ENCODE data around the gene KRI1. TPM values are rescaled to one million over a fixed set of nuclear protein-coding genes. Genes with fewer than 3 reads are reported as not detected.

The KRI1 gene
- total and polyA plus RNA-seq, 2 of the 8 experiments (the other 6 are each of a cell fraction or from before 2014, with no cell fraction given) = 14.2 to 45.2 TPM

GRCh38 chr19:10557603-10558197, 8.1 kb downstream of the KRI1 start:
- FAIRE-seq (no peak), DNase-seq (ENCODE audit: low read depth in 1 of 2, low spot score in 2 of 2) (no peak)
- 93% methylated on average over 23 of the region's 33 CpGs; no CpG with 5 or more reads in 1 of the 2 experiments for WGBS, 2 experiments (ENCODE audit: extremely low coverage in 1 of 2, insufficient coverage in 1 of 2, insufficient read length in 1 of 2, insufficient replicate concordance in 2 of 2, low coverage in 1 of 2, low lambda C conversion rate in 2 of 2, missing lambda C conversion rate in 1 of 2)
- no peak overlapping the region for H3K9ac ChIP-seq (replicated peaks in 1 of 4; ENCODE audit: extremely low read depth in 1 of 4, low read depth in 3 of 4, low read length in 3 of 4)
- no peaks in the 10 kb centered on the region for H3K9me3 ChIP-seq (ENCODE audit: insufficient read depth in 2 of 2, low read depth in 1 of 2, low read length in 1 of 2)
- H2AFZ ChIP-seq (ENCODE audit: low read length) = no peak overlapping the region
- H3K23me2 ChIP-seq (ENCODE audit: low read depth, low read length) = no peaks in the 10 kb centered on the region
- no peaks in the 10 kb centered on the region for H3K79me2 ChIP-seq (ENCODE audit: control insufficient read depth in 1 of 2, insufficient read depth in 2 of 2, low read length in 2 of 2)
- no peak overlapping the region for H3K56ac ChIP-seq (replicated peaks; ENCODE audit: insufficient read length, low read depth, low read length)
- ChIA-PET CTCF (ENCODE audit: partially characterized antibody) (interaction anchor here (0.5 to 0.6 kb wide), 2 partner anchors 49 to 285 kb away, joined by 3 to 4 read pairs; no protein-coding TSS in a partner anchor), POLR2A (ENCODE audit: partially characterized antibody) (interaction anchor here (0.6 to 2.4 kb wide), 5 partner anchors 11 to 100 kb away, joined by 3 to 6 read pairs (median 4); no protein-coding TSS in a partner anchor)
- H2BK20ac ChIP-seq (ENCODE audit: low read length) = no peak overlapping the region
- peaks cover 20 to 84% (median 61%) of the 10 kb centered on the region in 4 experiments for H3K36me3 ChIP-seq (ENCODE audit: control insufficient read depth in 2 of 4, insufficient read depth in 4 of 4, low read length in 3 of 4)
- H3K4ac ChIP-seq (replicated peaks; ENCODE audit: insufficient read length, low read depth, low read length) = no peak overlapping the region
- H3K18ac ChIP-seq (ENCODE audit: extremely low read depth, low read length) = no peak overlapping the region
- H4K91ac ChIP-seq (replicated peaks; ENCODE audit: insufficient read length, low read length) = no peak overlapping the region
- no peak overlapping the region for H2BK15ac ChIP-seq (ENCODE audit: low read length)
- H2BK5ac ChIP-seq (ENCODE audit: low read depth, low read length) = no peak overlapping the region
- H3K14ac ChIP-seq (ENCODE audit: insufficient read length) = no peak overlapping the region
- no peaks in the 10 kb centered on the region for H3K27me3 ChIP-seq (replicated peaks in 1 of 4; ENCODE audit: control insufficient read depth in 3 of 4, extremely low read depth in 1 of 4, insufficient read depth in 3 of 4, low read length in 3 of 4)
- H3K4me2 ChIP-seq (ENCODE audit: insufficient read depth in 1 of 2, low read depth in 2 of 2, low read length in 2 of 2) = no peak overlapping the region
- no peak overlapping the region for H2BK120ac ChIP-seq (replicated peaks; ENCODE audit: low read depth, low read length)
- H2AK5ac ChIP-seq (ENCODE audit: low read depth, low read length) = no peak overlapping the region
- no peak overlapping the region for H2BK12ac ChIP-seq (ENCODE audit: low read depth, low read length)
- no peak overlapping the region; the same call in 1 of the 2 replicates for H4K8ac ChIP-seq (ENCODE audit: extremely low read depth, insufficient read depth, low read length)
- no peaks in the 10 kb centered on the region for H3K4me1 ChIP-seq (replicated peaks in 1 of 4; ENCODE audit: control insufficient read depth in 3 of 4, insufficient read depth in 4 of 4, low read length in 3 of 4)
- H3K27ac ChIP-seq (ENCODE audit: low read depth, low read length) = no peak overlapping the region
- no peaks in the 10 kb centered on the region for H3K79me1 ChIP-seq (ENCODE audit: low read depth, low read length)
- no peak overlapping the region for H4K5ac ChIP-seq (ENCODE audit: insufficient read length, low read depth, low read length)
- no peak overlapping the region for H3K23ac ChIP-seq (ENCODE audit: insufficient read length)
- peaks cover 6 to 21% of the 10 kb centered on the region in 2 experiments for H4K20me1 ChIP-seq (replicated peaks in 1 of 2; ENCODE audit: control insufficient read depth in 1 of 2, insufficient read depth in 2 of 2, low read length in 2 of 2)
- H3K4me3 ChIP-seq (ENCODE audit: extremely low read depth in 1 of 4, insufficient read depth in 2 of 4, low read depth in 3 of 4, low read length in 4 of 4) = no peak overlapping the region
- TF ChIP-seq SUZ12 (IDR thresholded peaks at IDR 0.05; ENCODE audit: low read length) (no peak), GTF2F1 (IDR thresholded peaks at IDR 0.05; ENCODE audit: borderline replicate concordance, low read depth, low read length) (no peak), EP300 (IDR thresholded peaks at IDR 0.05; ENCODE audit: borderline replicate concordance in 1 of 2, low read depth in 2 of 2, low read length in 2 of 2) (no peak)
